Breast epithelium (tissue), 4 donors: ENCODE measurements around the gene FBXO3. TPM values are rescaled to one million over a fixed set of nuclear protein-coding genes. Genes with fewer than 3 reads are reported as not detected.
"Not testable (repeated sequence)": the region's sequence is repeated elsewhere in the genome, so short reads cannot be mapped to it uniquely, and the experiment has no call there.

Experiments used
- DNase-seq, 2 donors: peaks; one replicate each; pipeline ENCODE4 v3.0.0-alpha.2; 2019; ENCODE audit warnings: low spot score in 2 of 2
- H3K27ac ChIP-seq, 2 donors: fragments of 200-600 bp; sonication (generic) in 1 of 2; one replicate each; pipeline ENCODE4 v1.5.1; 2016 to 2019; ENCODE audit warnings: mild to moderate bottlenecking in 1 of 2
- H3K27me3 ChIP-seq, 2 donors: fragments of 200-600 bp; sonication (generic) in 1 of 2; one replicate each; pipeline versions ENCODE4 v1.5.1 to v1.6.0; 2017 to 2019; ENCODE audit warnings: control low read depth in 1 of 2, mild to moderate bottlenecking in 1 of 2
- H3K36me3 ChIP-seq: fragments of 200-600 bp; one replicate; pipeline ENCODE4 v1.5.1; 2019
- H3K4me1 ChIP-seq, 2 donors: fragments of 200-600 bp; sonication (generic); one replicate each; pipeline ENCODE4 v1.5.1; 2016 to 2019; ENCODE audit warnings: control low read depth in 1 of 2
- H3K4me3 ChIP-seq, 3 donors: fragments of 200-600 bp; sonication (generic); 1 replicate in 2 of 3; 2 replicates in 1 of 3; pipeline ENCODE4 v1.5.1; 2016 to 2019; ENCODE audit warnings: mild to moderate bottlenecking in 3 of 3, moderate library complexity in 2 of 3
- H3K9me3 ChIP-seq, 2 donors: fragments of 200-600 bp; sonication (generic) in 1 of 2; one replicate each; pipeline ENCODE4 v1.5.1; 2016 to 2019; ENCODE audit warnings: control low read depth in 1 of 2
- POLR2A ChIP-seq: fragments of 450-650 bp; IDR thresholded peaks from one replicate; pipeline ENCODE4 v1.6.1; 2016; ENCODE audit warnings: antibody characterized with exemption, mild to moderate bottlenecking, moderate library complexity
- POLR2AphosphoS5 ChIP-seq, 3 donors: sonication (generic); formaldehyde crosslinking; IDR thresholded peaks; one replicate each; pipeline ENCODE4 v1.6.1; 2017; ENCODE audit warnings: antibody characterized with exemption in 3 of 3
- intact Hi-C: fragments of 100-400 bp; cut with DNase I; formaldehyde crosslinking; loops from one replicate; pipeline ENCODE4 v1.15.1; 2023; ENCODE audit warnings: low total_unique reads
- total RNA-seq, 3 donors: library from RNA; depleted of rRNA; stranded (reverse); fragments of >200 nt; gene quantifications; one replicate each; pipeline ENCODE4 v1.1.0, GENCODE V29; 2016
- TF ChIP-seq, protein P1 (sequence below), 3 donors: fragments of 450-650 bp; IDR thresholded peaks; one replicate each; pipeline ENCODE4 v1.5.1; 2016 to 2017; ENCODE audit warnings: antibody characterized with exemption in 3 of 3, mild to moderate bottlenecking in 3 of 3, moderate library complexity in 3 of 3

Gene FBXO3
- total RNA-seq = 10 to 100 TPM; 35.0 to 60.6 (median 46.9) TPM

- TF ChIP-seq POLR2A (no peak), POLR2AphosphoS5 (IDR thresholded peaks at IDR 0.05) (peak in 2 of 3 donors; percentile 20 to 77)
- TF ChIP-seq, protein P1, sequence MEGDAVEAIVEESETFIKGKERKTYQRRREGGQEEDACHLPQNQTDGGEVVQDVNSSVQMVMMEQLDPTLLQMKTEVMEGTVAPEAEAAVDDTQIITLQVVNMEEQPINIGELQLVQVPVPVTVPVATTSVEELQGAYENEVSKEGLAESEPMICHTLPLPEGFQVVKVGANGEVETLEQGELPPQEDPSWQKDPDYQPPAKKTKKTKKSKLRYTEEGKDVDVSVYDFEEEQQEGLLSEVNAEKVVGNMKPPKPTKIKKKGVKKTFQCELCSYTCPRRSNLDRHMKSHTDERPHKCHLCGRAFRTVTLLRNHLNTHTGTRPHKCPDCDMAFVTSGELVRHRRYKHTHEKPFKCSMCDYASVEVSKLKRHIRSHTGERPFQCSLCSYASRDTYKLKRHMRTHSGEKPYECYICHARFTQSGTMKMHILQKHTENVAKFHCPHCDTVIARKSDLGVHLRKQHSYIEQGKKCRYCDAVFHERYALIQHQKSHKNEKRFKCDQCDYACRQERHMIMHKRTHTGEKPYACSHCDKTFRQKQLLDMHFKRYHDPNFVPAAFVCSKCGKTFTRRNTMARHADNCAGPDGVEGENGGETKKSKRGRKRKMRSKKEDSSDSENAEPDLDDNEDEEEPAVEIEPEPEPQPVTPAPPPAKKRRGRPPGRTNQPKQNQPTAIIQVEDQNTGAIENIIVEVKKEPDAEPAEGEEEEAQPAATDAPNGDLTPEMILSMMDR (IDR thresholded peaks at IDR 0.05) = no peak
- Histone ChIP-seq H3K27me3 (no peaks in the 10 kb centered on the region), H3K4me1 (peaks cover 5 to 9% of the 10 kb centered on the region in 2 donors), H3K27ac (peak within 1 kb of the TSS; percentile 86 to 87), H3K9me3 (no peaks in the 10 kb centered on the region), H3K4me3 (peak within 1 kb of the TSS; percentile 88 to 99 (median 98)), H3K36me3 (no peaks in the 10 kb centered on the region)
- DNase-seq = peak; percentile 86
- intact Hi-C loops = no loop called here
Measured at GRCh38 chr11:33773987-33774735, at the start of gene FBXO3. Gene FBXO3 (minus strand): TSS chr11:33774520. CDS start chr11:33774497, 23 bp downstream.

DNA sequence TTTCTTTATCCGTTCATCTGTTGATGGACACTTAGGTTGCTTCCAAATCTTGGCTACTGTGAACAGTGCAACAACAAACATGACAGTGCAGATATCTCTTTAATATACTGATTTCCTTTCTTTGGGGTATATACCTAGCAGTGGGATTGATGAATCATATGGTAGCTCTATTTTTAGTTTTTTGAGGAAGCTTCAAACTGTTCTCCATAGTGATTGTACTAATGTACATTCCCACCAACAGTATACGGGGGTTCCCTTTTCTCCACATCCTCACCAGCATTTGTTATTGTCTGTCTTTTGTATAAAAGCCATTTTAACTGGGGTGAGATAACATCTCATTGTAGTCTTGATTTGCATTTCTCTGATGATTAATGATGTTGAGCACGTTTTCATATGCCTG lies 48.7 kb upstream of the FBXO3 start:
- DNase-seq, H3K27ac ChIP-seq, H3K9me3 ChIP-seq, H3K36me3 ChIP-seq, H3K4me1 ChIP-seq, intact Hi-C loops, H3K4me3 ChIP-seq: not testable (repeated sequence)
- peaks cover 0 to 25% of the 10 kb centered on the region in 2 donors for H3K27me3 ChIP-seq

- H3K27ac ChIP-seq = no peak overlapping the region
- no peaks in the 10 kb centered on the region for H3K36me3 ChIP-seq
- H3K4me3 ChIP-seq = no peak overlapping the region
- H3K27me3 ChIP-seq = peaks cover 0 to 21% of the 10 kb centered on the region in 2 donors
- H3K9me3 ChIP-seq = no peaks in the 10 kb centered on the region
- intact Hi-C loops = no loop called here
- no peak for TF ChIP-seq POLR2AphosphoS5 (IDR thresholded peaks at IDR 0.05)
- TF ChIP-seq POLR2A = no peak
- TF ChIP-seq, protein P1 (IDR thresholded peaks at IDR 0.05) = no peak
- DNase-seq = no peak
- no peaks in the 10 kb centered on the region for H3K4me1 ChIP-seq
Measured at GRCh38 chr11:33819278-33820035, 45.1 kb upstream of the FBXO3 start.

- DNase-seq = peak; percentile 55 to 88
- Histone ChIP-seq H3K36me3 (no peaks in the 10 kb centered on the region), H3K4me1 (no peaks in the 10 kb centered on the region), H3K4me3 (no peak overlapping the region), H3K9me3 (no peaks in the 10 kb centered on the region), H3K27ac (no peak overlapping the region), H3K27me3 (no peaks in the 10 kb centered on the region)
- TF ChIP-seq POLR2A (no peak), POLR2AphosphoS5 (IDR thresholded peaks at IDR 0.05) (no peak)
- TF ChIP-seq, protein P1 (IDR thresholded peaks at IDR 0.05) = peak; percentile 82 to 90 (median 89)
- intact Hi-C loops = no loop called here
Measured at GRCh38 chr11:33808228-33808828, 34.0 kb upstream of the FBXO3 start.

GRCh38 chr11:33804471-33804870 lies 30.2 kb upstream of the FBXO3 start:
- DNase-seq = no peak
- Histone ChIP-seq H3K36me3 (no peaks in the 10 kb centered on the region), H3K27me3 (peaks cover 0 to 32% of the 10 kb centered on the region in 2 donors), H3K4me3 (no peak overlapping the region), H3K9me3 (no peaks in the 10 kb centered on the region), H3K27ac (no peak overlapping the region), H3K4me1 (no peaks in the 10 kb centered on the region)
- TF ChIP-seq POLR2AphosphoS5 (IDR thresholded peaks at IDR 0.05) (no peak), POLR2A (no peak)
- TF ChIP-seq, protein P1 (IDR thresholded peaks at IDR 0.05) = no peak
- intact Hi-C loops = no loop called here
